Subcutaneous abdominal adipose tissue (tissue), 5 donors: Measurements from ENCODE around the gene EPX.

Source experiments
- H3K27ac ChIP-seq: one replicate; pipeline ENCODE4 v1.7.0; 2013; ENCODE audit warnings: low read depth, mild to moderate bottlenecking, inconsistent platforms, low read length, moderate library complexity
- H3K27me3 ChIP-seq, 5 donors: one replicate each; pipeline ENCODE4 v1.7.0; 2013; ENCODE audit warnings: low read length in 5 of 5, inconsistent platforms in 1 of 5; ENCODE audit not compliant: control insufficient read depth in 5 of 5, insufficient read depth in 4 of 5
- H3K36me3 ChIP-seq, 5 donors: one replicate each; pipeline ENCODE4 v1.7.0; 2013; ENCODE audit warnings: low read length in 5 of 5; ENCODE audit not compliant: control insufficient read depth in 5 of 5, insufficient read depth in 5 of 5
- H3K4me1 ChIP-seq, 5 donors: one replicate each; pipeline ENCODE4 v1.7.0; 2013; ENCODE audit warnings: low read length in 5 of 5, mild to moderate bottlenecking in 3 of 5, moderate library complexity in 1 of 5; ENCODE audit not compliant: control insufficient read depth in 5 of 5, insufficient read depth in 5 of 5
- H3K4me3 ChIP-seq, 5 donors: one replicate each; pipeline ENCODE4 v1.7.0; 2013; ENCODE audit warnings: low read length in 5 of 5, low read depth in 1 of 5
- H3K9ac ChIP-seq, 5 donors: one replicate each; pipeline ENCODE4 v1.7.0; 2013; ENCODE audit warnings: low read length in 5 of 5, mild to moderate bottlenecking in 4 of 5, moderate library complexity in 3 of 5
- H3K9me3 ChIP-seq, 5 donors: one replicate each; pipeline ENCODE4 v1.7.0; 2013; ENCODE audit warnings: low read length in 5 of 5; ENCODE audit not compliant: control insufficient read depth in 5 of 5
- donor health status: healthy.
- donor health status: healthy.
- donor health status: healthy.
- donor health status: healthy.
- donor health status: healthy.

EPX gene

DNA sequence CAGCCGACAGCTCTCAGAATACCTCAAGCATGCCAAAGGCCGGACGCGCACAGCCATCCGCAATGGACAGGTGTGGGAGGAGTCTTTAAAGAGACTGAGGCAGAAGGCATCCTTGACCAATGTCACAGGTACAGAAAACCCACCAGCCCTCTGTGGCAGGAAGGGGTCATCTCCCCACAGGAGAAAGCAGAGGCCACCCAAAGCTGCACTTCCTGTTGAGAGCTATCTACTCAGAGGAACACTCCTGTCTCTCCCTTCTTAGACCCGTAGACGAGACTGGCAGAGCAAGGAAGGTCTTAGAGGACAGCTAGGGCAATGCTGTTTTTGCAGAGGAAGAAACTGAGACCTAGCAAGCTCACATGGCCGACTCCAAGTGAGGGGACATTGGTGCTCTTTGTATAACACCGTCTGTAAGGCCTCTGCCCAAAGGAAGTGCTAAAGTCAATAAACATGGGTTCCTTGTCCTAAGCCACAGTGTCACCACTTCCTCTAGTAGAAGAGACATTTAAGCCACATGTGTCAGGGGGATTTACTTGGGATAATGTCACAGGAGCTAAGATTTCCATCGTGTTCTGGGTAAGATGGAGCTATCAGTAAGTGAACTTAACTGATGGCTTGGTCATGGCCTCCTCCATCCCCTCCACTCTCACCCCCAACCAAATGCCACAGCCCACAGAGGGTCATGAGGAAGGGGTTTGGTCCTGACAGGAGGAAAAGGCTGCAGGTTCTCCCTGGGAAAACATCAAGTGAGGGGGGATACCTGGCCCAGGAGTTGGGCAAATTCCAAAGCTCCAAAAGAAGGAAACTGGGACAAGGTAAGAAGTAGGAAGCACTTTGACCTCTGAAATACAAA, 55.2 kb downstream of the EPX start:
- Histone ChIP-seq H3K36me3 (no peaks in the 10 kb centered on the region), H3K9me3 (no peaks in the 10 kb centered on the region), H3K4me3 (no peak overlapping the region), H3K4me1 (peaks cover 0 to 14% (median 12%) of the 10 kb centered on the region in 5 donors), H3K27ac (no peak overlapping the region), H3K9ac (no peak overlapping the region), H3K27me3 (peaks cover 9 to 35% (median 27%) of the 10 kb centered on the region in 5 donors)

- Histone ChIP-seq H3K27me3 (peaks cover 5 to 30% (median 23%) of the 10 kb centered on the region in 5 donors), H3K36me3 (no peaks in the 10 kb centered on the region), H3K4me1 (peaks cover 0 to 14% (median 12%) of the 10 kb centered on the region in 5 donors), H3K9me3 (no peaks in the 10 kb centered on the region), H3K4me3 (peak overlapping the region in 2 of 5 donors; percentile 53 to 56), H3K27ac (no peak overlapping the region), H3K9ac (no peak overlapping the region)
Observed at GRCh38 chr17:58248955-58249269, 56.4 kb downstream of the EPX start.

- peak overlapping the region in 4 of 5 donors; percentile 53 to 59 (median 57) for H3K4me3 ChIP-seq
- H3K36me3 ChIP-seq = no peaks in the 10 kb centered on the region
- H3K9me3 ChIP-seq = no peaks in the 10 kb centered on the region
- peaks cover 0 to 14% (median 12%) of the 10 kb centered on the region in 5 donors for H3K4me1 ChIP-seq
- H3K9ac ChIP-seq = peak overlapping the region in 2 of 5 donors; percentile 27 to 32
- H3K27me3 ChIP-seq = peaks cover 5 to 30% (median 19%) of the 10 kb centered on the region in 5 donors
- H3K27ac ChIP-seq = no peak overlapping the region
Observed at GRCh38 chr17:58249270-58250133, 57.0 kb downstream of the EPX start.

- H3K36me3 ChIP-seq = no peaks in the 10 kb centered on the region
- H3K27ac ChIP-seq = no peak overlapping the region
- H3K4me3 ChIP-seq = no peak overlapping the region
- peaks cover 3 to 28% (median 22%) of the 10 kb centered on the region in 5 donors for H3K27me3 ChIP-seq
- H3K9ac ChIP-seq = no peak overlapping the region
- no peaks in the 10 kb centered on the region for H3K9me3 ChIP-seq
- peaks cover 0 to 14% (median 12%) of the 10 kb centered on the region in 5 donors for H3K4me1 ChIP-seq
Observed at GRCh38 chr17:58250344-58251011, 58.0 kb downstream of the EPX start.

GRCh38 chr17:58252141-58252540, 59.6 kb downstream of the EPX start:
- Histone ChIP-seq H3K27ac (no peak overlapping the region), H3K4me1 (peaks cover 0 to 14% (median 12%) of the 10 kb centered on the region in 5 donors), H3K9ac (no peak overlapping the region), H3K4me3 (no peak overlapping the region), H3K36me3 (no peaks in the 10 kb centered on the region), H3K27me3 (peaks cover 3 to 26% (median 18%) of the 10 kb centered on the region in 5 donors), H3K9me3 (no peaks in the 10 kb centered on the region)

DNA sequence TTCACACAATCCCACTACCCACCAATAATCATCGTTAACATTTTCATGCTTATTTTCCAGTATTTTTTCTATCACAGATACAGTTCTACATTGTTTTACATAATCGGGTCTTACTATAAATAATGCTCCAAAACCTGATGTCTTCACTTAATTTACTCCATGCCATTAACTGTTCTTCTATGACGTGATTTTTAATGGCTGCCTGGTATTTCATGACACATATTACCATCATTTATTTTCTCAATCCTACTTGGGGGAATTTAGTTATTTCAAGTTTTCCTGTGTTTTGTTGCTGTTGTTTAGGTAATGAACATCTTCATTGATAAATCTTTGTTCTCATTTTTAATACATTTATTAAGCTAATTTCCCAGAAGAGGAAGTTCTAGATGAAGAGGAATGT, 60.6 kb downstream of the EPX start:
- no peaks in the 10 kb centered on the region for H3K36me3 ChIP-seq
- H3K9me3 ChIP-seq = no peaks in the 10 kb centered on the region
- H3K27ac ChIP-seq = no peak overlapping the region
- no peak overlapping the region for H3K9ac ChIP-seq
- H3K4me1 ChIP-seq = peaks cover 0 to 14% (median 12%) of the 10 kb centered on the region in 5 donors
- H3K4me3 ChIP-seq = no peak overlapping the region
- H3K27me3 ChIP-seq = peaks cover 3 to 26% (median 18%) of the 10 kb centered on the region in 5 donors
